CD4-positive, alpha-beta memory T cell (primary cell): ENCODE data around the gene S1PR3. TPM values are rescaled to one million over a fixed set of nuclear protein-coding genes. Genes with fewer than 3 reads are reported as not detected.

Experiments
- CTCF ChIA-PET: fragments of 350-600 bp; sonication (Branson Sonifier 250); formaldehyde crosslinking; loops from one replicate; lab custom pipeline; 2021; ENCODE audit warnings: inconsistent platforms; ENCODE audit not compliant: partially characterized antibody; lab: Charles Lee
- POLR2A ChIA-PET: fragments of 350-600 bp; sonication (Branson Sonifier 250); formaldehyde crosslinking; loops from one replicate; lab custom pipeline; 2021; ENCODE audit not compliant: partially characterized antibody; lab: Charles Lee
- DNase-seq, 5 donors: peaks; one replicate each; pipeline versions ENCODE4 v3.0.0 to v3.0.0-alpha.2; 2020 to 2022; ENCODE audit warnings: mixed read lengths in 1 of 5
- H3K27ac ChIP-seq: one replicate; pipeline ENCODE4 v1.7.0; 2013; ENCODE audit warnings: low read depth, low read length
- H3K27me3 ChIP-seq: 2 replicates; pipeline ENCODE4 v1.7.0; 2013; ENCODE audit warnings: mild to moderate bottlenecking, low read length, moderate library complexity; ENCODE audit not compliant: insufficient read depth
- H3K36me3 ChIP-seq: 2 replicates; pipeline ENCODE4 v1.7.0; 2013; ENCODE audit warnings: mild to moderate bottlenecking, low read length, moderate library complexity; ENCODE audit not compliant: insufficient read depth
- H3K4me1 ChIP-seq: 2 replicates; pipeline ENCODE4 v1.7.0; 2013; ENCODE audit warnings: mild to moderate bottlenecking, low read length, moderate library complexity; ENCODE audit not compliant: insufficient read depth
- H3K4me3 ChIP-seq, 2 donors: one replicate each; pipeline ENCODE4 v1.7.0; 2013; ENCODE audit warnings: low read length in 2 of 2, mild to moderate bottlenecking in 1 of 2
- H3K9me3 ChIP-seq, 2 donors: one replicate each; pipeline ENCODE4 v1.7.0; 2013; ENCODE audit warnings: low read length in 2 of 2, control low read depth in 1 of 2; ENCODE audit not compliant: control insufficient read depth in 1 of 2
- H3K27ac Mint-ChIP-seq, 7 donors: one replicate each; pipeline ENCODE4 v1.8.0; 2020 to 2021; ENCODE audit warnings: mixed read lengths in 7 of 7, mild to moderate bottlenecking in 6 of 7, inconsistent platforms in 3 of 7, moderate library complexity in 3 of 7
- H3K27me3 Mint-ChIP-seq, 2 donors: one replicate each; pipeline ENCODE4 v1.8.0; 2020 to 2021; ENCODE audit warnings: mixed read lengths in 2 of 2
- H3K36me3 Mint-ChIP-seq, 2 donors: one replicate each; pipeline ENCODE4 v1.8.0; 2020 to 2021; ENCODE audit warnings: mixed read lengths in 2 of 2, inconsistent platforms in 1 of 2, mild to moderate bottlenecking in 1 of 2
- H3K4me1 Mint-ChIP-seq, 4 donors: one replicate each; pipeline ENCODE4 v1.8.0; 2020 to 2021; ENCODE audit warnings: mixed read lengths in 4 of 4, mild to moderate bottlenecking in 1 of 4
- H3K4me3 Mint-ChIP-seq, 8 donors: one replicate each; pipeline ENCODE4 v1.8.0; 2020 to 2021; ENCODE audit warnings: mixed read lengths in 8 of 8, mild to moderate bottlenecking in 7 of 8, moderate library complexity in 6 of 8, inconsistent platforms in 3 of 8
- H3K9me3 Mint-ChIP-seq, 8 donors: one replicate each; pipeline ENCODE4 v1.8.0; 2020 to 2021; ENCODE audit warnings: mixed read lengths in 8 of 8, mild to moderate bottlenecking in 5 of 8, inconsistent platforms in 3 of 8, moderate library complexity in 1 of 8
- intact Hi-C: fragments of 100-400 bp; cut with micrococcal nuclease; formaldehyde crosslinking; loops from one replicate; pipeline ENCODE4 v1.15.1; 2023
- polyA plus RNA-seq, 2 donors: library from polyadenylated mRNA; unstranded; fragments of 300-500 nt; fragmentation: Illumina TruSeq; gene quantifications; one replicate each; pipeline ENCODE4 v1.2.3, GENCODE V29; 2021
- total RNA-seq, 2 experiments: library from RNA; stranded (reverse); gene quantifications; one replicate each; pipeline ENCODE4 v1.2.3, GENCODE V29; 2021

S1PR3 gene
- total and polyA plus RNA-seq, 4 experiments from 2014 or later, result not detected

DNA sequence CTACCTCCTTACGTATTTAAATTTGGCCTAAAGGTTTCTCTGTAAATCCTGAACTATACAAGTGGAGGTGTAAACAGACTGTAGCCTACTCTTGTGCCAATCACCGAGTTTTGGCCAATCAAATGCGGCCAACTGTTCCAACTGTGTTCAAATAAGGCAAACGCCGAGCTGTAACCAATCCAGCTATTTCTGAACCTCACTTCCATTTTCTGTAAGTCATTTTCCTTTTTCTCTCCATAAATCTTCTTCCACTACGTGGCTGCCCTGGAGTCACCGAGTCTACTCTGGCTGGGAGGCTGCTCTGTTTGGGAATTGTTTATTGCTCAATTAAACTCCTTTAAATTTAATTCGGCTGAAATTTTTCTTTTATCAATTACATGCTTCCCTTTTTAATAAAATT, 58.4 kb downstream of the S1PR3 start:
- no peaks in the 10 kb centered on the region for H3K36me3 Mint-ChIP-seq
- H3K4me1 Mint-ChIP-seq, result no peaks in the 10 kb centered on the region
- H3K36me3 ChIP-seq, result no peaks in the 10 kb centered on the region
- CTCF ChIA-PET, result no interaction called here
- intact Hi-C loops, result no loop called here
- peaks cover 6 to 12% of the 10 kb centered on the region in 2 donors for H3K27me3 Mint-ChIP-seq
- POLR2A ChIA-PET, result no interaction called here
- H3K4me1 ChIP-seq, result no peaks in the 10 kb centered on the region
- no peak for DNase-seq
- no peak overlapping the region for H3K27ac ChIP-seq
- H3K4me3 Mint-ChIP-seq, result no peak overlapping the region
- H3K27ac Mint-ChIP-seq, result no peak overlapping the region
- no peaks in the 10 kb centered on the region for H3K9me3 Mint-ChIP-seq
- no peaks in the 10 kb centered on the region for H3K27me3 ChIP-seq
- no peak overlapping the region for H3K4me3 ChIP-seq
- H3K9me3 ChIP-seq, result no peaks in the 10 kb centered on the region

DNA sequence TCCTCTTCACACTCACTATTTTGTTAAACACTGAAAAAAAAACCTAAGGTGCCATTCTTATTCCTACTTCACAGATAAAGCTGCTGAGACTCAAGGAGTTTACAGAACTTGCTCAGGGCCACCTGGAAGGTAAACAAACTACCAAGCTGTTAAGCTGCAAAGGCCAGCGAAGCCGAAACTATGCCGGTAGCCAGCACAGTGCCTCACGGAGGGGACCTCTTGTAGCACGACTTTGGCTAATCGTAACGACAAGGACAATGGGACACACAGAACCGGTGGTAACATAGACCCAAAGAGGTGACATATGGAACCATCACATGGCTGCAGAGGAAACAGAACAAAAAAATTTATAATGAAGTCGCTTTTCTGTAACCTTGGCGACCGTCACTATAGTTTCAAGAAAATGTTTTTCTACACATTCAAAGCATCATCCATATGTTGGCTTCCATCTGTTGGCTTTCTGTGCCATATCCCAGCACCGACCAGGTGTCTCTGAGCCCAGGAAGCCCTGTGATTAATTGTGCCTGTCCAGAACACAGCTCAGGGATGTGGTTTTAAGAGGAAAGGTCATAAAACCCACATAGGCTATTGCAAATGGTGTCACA, 60.3 kb downstream of the S1PR3 start:
- no peak overlapping the region for H3K27ac Mint-ChIP-seq
- DNase-seq, result no peak
- Histone ChIP-seq H3K9me3 (no peaks in the 10 kb centered on the region), H3K27me3 (no peaks in the 10 kb centered on the region), H3K4me1 (no peaks in the 10 kb centered on the region), H3K36me3 (no peaks in the 10 kb centered on the region), H3K4me3 (no peak overlapping the region), H3K27ac (no peak overlapping the region)
- intact Hi-C loops, result no loop called here
- no peaks in the 10 kb centered on the region for H3K9me3 Mint-ChIP-seq
- ChIA-PET POLR2A (no interaction called here), CTCF (no interaction called here)
- H3K36me3 Mint-ChIP-seq, result no peaks in the 10 kb centered on the region
- H3K4me1 Mint-ChIP-seq, result no peaks in the 10 kb centered on the region
- no peak overlapping the region for H3K4me3 Mint-ChIP-seq
- H3K27me3 Mint-ChIP-seq, result peaks cover 4 to 13% of the 10 kb centered on the region in 2 donors

DNA sequence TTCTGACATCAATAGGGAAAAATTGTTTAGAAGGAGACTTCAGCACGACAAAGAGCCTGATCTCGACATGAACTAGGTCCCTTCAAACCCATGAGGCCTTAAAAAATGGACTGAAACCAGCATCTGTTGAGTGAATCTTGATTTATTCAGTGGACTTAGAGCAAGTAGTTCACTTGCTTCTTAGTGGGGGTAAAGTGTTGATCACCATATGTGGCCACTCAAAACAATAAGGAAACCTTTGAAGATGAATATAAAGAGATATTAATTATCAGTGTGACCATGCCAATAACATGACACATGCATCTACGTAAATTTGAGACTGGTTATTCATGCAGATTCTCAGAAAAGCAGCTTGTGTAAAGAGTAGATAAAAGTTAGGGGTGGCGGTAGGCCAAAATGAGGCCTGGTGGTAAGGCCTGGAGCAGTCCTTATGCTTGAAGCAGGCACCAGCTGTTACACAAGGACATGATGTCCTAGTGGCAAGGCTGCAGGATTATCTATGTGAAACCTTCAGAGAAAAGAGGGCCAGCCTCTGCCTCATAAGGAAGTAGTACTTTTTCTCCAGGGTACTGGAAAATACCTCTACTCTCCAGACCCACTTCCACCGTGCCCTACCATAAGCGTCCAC, 61.3 kb downstream of the S1PR3 start:
- intact Hi-C loops, result no loop called here
- CTCF ChIA-PET, result no interaction called here

DNA sequence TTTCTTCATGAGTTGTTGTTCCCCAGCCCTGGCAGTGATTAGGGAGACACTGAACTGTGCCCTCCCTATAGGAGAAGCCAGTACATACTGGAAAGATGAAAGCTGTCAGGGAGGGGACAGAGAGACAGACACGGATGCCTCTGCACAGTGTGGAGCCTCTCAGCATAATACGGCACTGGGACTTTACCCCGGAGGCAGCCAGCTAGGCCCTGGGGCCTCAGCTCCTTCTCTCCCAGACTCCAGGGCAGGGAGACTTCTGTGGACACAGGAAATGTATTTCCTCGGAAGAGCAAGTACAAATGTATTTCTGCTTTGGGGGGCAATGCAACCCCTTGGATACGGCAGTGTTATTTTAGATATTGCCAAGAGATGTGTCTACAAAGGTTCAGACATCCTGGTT, 62.0 kb downstream of the S1PR3 start:
- Mint-ChIP-seq H3K36me3 (no peaks in the 10 kb centered on the region), H3K9me3 (no peaks in the 10 kb centered on the region), H3K4me1 (no peaks in the 10 kb centered on the region), H3K27ac (no peak overlapping the region), H3K27me3 (peaks cover under 1 to 7% of the 10 kb centered on the region in 2 donors), H3K4me3 (no peak overlapping the region)
- ChIA-PET POLR2A (no interaction called here), CTCF (no interaction called here)
- Histone ChIP-seq H3K27me3 (no peaks in the 10 kb centered on the region), H3K36me3 (no peaks in the 10 kb centered on the region), H3K4me3 (no peak overlapping the region), H3K27ac (no peak overlapping the region), H3K9me3 (no peaks in the 10 kb centered on the region), H3K4me1 (no peaks in the 10 kb centered on the region)
- no peak for DNase-seq
- intact Hi-C loops, result no loop called here

More for the DNA sequence above, 61.3 kb downstream of the S1PR3 start:
- Histone ChIP-seq H3K27ac (no peak overlapping the region), H3K27me3 (no peaks in the 10 kb centered on the region), H3K9me3 (no peaks in the 10 kb centered on the region), H3K4me1 (no peaks in the 10 kb centered on the region), H3K36me3 (no peaks in the 10 kb centered on the region), H3K4me3 (no peak overlapping the region)
- H3K9me3 Mint-ChIP-seq, result no peaks in the 10 kb centered on the region
- H3K4me1 Mint-ChIP-seq, result no peaks in the 10 kb centered on the region
- POLR2A ChIA-PET, result no interaction called here
- H3K36me3 Mint-ChIP-seq, result no peaks in the 10 kb centered on the region
- H3K27ac Mint-ChIP-seq, result no peak overlapping the region
- peaks cover 2 to 8% of the 10 kb centered on the region in 2 donors for H3K27me3 Mint-ChIP-seq
- no peak for DNase-seq
- no peak overlapping the region for H3K4me3 Mint-ChIP-seq

Other genes starting within 250 kb of the S1PR3 start
- gene SHC3, start 187.3 kb downstream of the S1PR3 start, total RNA-seq, result under 1 TPM in 1 of 2 experiments, not detected in 1; 0.06 TPM
- gene SHC3, start 187.3 kb downstream of the S1PR3 start, polyA plus RNA-seq, result not detected